DMS53 (cell line): ENCODE results near the gene CCDC85A.

Experiments used
- DNase-seq: peaks from one replicate; lab custom pipeline; 2025; lab: John Stamatoyannopoulos, UW

The CCDC85A gene

DNA sequence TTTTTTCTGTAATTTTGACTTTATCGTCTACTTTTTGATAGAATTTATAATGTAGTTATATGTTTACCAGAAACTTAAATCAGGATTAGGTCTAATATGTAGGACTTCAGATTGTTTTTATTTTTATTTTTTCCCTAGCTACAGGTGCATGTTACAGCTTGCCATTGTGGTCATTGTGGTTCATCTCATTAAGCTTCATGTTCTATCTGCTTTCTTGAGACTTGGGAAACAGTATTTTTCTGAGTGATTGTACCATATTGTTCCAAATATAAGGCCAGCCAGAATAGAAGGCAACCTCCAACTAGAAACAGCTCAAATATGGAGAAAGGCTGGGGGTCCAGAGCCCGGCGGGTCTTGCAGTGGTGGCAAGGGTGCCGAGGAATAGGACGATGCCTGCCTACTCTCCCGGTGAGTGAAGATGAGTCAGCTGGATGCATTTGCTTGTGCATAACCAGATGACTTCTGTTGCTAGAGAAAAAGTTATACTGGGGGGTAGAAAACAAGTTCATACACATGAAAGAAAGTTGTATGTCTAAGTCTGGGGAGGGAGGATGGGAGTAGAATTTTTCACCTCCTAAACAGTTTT, 188.4 kb downstream of the CCDC85A start:
- no peak for DNase-seq

DNA sequence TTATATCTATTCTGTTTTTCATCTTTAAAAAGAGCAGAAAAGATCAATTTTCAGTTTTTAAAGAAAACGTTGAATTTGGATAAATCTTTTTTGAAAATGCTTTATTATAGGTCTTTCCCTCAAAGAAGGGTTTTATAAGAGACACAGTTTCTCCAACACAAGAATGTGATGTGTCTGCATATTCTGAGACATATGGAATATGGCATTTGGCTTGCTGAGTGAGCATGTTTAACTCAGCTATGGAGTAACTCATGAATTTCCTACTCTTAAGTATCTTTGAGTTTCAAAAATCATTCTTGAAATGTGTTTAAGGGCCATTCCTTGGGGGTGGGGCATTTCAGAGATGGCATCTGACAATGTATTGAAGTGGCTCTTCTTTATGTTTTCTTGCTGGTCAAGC, 191.5 kb downstream of the CCDC85A start:
- DNase-seq = no peak

DNA sequence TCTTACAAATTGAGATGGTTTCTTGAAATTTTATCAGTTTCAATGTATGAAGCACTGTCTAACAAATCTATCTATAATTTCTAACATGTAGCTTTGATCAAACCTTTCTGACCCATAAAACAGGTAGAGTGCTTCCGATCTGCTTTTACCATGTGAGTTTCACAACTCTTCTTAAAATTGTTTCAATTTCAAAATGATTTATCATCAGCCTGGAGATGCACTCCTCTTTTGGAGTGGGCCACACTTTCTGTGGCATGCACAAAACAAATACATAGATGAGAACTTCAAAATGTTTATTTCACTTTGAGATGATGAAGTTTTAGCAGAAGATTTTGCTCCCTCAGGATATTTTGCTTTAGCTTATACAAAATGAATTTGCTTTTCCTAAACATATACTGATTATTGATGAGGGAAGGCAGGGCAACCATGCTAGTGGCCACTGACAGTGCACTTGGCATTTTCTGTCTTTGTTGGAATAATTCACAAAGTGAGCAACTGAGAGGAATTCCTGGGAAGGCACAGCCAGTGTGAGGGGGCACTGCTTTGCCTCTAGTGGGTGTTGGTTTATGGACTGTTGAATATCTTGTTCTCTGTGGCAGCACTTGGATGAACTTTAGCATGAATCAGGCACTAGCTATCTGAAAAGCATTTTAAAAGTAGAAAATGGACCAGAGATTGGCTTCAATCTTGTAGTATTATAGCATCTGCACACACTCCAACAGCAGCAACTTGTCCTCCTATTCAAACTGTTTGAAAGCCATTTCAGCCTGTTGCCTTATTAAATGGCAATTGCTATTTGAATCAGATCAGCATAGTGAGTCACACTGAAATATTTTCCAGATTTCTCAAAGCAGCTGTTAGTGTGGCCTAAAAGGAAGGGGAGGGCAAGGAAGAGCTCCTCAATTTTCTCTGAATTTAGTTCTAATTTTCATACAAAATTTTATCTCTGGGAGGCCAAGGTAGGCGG, 193.2 kb downstream of the CCDC85A start:
- no peak for DNase-seq

DNA sequence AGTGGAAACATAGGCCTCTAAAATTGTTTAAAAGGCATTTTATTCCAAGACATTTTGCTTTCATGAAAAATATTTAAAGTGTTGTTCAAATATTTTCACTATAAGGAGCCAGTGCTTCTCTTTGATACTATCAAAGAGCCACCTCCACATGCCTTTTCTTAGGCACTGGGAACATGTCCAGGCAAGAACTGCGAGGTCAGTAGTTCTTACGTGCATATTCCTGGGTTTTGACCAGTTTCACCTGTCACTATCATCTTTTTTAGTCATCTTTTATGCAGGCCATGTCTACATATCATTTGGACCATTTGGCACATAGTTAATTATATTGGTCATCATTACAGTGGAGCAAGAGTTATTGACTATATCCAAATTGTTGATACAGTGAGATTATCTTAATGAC, 195.3 kb downstream of the CCDC85A start:
- DNase-seq = no peak

DNA sequence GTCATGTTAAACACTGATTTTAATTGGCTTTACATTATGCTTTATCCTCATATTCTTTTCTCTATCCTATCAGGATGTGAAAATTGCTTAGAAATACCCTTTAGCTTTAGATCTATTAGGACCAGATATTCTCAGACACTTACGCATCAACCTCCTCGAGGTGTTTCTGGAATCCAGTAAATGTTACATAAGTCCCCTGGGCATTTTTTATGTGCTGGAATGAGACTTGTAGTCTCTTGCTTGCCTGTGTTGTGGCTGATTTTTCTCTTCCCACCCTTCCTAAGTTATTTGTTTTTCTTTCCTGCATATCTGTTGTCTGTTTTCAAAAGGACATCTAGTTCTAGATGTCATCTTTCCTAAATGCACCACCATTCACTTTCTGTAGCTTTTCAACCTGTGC, 197.1 kb downstream of the CCDC85A start:
- DNase-seq = no peak

DNA sequence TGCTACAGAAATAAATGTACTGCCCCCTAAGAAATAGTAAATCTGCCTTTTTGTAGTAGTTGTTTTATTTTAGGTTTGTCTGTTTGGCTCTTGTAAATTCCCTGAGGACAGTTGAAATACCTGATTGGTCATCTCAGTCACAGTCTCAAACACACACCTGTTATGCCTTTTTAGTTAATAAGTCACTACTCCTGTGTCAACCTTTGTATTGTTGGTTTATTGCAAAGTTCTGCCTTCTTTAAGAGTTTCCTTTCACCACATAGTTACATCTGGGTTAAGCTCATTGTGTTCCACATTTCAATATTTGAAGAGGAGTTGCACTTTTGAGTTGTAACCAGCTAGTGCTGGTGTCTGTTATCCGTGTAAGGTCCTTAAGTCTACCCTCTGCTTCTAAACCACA, 198.7 kb downstream of the CCDC85A start:
- peak; percentile 44 for DNase-seq

DNA sequence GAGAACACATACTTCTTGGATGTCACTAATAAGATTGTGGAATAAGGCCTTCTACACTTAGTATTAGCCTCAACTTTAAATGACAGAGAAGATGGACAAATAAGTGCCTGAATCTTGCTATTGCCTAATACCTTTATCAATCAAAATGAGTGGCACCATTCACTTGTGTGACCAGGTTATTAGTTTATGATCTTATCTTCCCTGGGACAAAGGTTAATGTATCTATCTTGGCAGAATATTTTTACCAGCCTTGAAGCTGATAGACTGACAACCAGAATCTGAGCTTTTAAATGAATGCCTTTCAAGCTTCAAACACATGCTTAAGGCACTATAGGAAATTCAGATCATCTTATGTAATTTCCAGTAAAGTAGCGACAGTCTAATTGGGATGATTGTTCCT, 202.9 kb downstream of the CCDC85A start:
- no peak for DNase-seq

DNA sequence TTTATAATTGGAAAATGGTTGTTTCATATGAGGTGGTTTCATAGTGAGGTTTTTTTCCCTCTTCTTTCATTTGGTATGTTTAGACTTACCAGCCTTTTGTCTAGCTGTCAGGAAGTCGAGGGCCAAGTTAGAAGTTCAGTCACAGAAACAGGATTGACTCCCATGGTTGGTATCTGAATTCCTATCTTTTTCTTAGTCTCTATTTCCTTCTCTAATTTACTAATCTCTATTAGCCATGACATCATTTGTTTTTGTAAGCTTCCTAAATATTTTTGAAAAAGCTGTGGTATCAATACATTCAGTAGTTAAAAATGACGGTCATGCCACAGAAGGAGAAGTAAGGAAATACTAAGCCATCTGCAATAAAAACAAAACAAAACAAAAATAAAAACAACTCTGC, 206.9 kb downstream of the CCDC85A start:
- DNase-seq = no peak

DNA sequence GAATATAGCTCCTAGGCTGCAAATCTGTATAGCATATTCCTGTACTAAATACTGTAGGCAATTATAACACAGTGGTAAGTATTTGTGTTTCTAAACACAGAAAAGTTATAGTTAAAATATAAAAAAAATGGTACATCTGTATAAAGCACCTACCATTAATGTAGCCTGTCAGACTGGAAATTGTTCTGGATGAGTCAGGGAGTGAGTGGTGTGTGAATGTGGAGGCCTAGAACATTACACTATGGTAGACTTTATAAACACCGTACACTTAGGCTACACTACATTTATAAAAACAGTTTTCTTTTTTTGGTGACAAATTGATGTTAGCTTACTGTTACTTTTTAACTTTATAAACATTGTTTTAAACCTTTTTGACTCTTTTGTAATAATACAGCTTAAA, 226.3 kb downstream of the CCDC85A start:
- no peak for DNase-seq

DNA sequence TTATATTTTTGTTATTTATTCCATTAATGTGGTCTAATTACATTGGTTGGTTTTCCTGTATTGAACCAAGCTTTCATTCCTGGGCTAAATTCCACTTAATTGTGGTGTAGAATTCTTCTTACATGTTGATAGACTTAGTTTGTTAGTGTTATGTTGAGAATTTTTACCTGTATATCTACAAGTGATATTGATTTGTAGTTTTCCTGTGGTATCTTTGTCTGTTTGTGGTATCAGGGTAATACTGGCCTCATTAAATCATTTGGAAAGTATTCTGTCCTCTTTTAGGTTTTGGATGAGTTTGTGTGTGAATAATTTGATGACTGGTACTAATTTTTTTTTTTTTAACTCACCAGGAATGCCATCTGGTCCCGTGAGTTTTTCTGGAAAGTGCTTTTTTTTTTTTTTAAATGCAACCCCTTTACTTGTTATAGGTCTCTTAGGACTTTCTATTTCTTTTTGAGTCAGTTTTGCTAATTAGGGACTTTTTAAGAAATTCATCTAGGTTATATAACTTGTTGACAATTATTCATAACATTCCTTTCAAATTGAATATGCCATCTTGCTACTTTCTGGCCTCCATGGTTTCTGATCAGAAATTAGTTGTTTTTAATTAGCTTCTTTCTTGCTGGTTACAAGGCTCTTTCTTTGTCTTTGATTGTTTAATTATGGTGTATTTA, 232.8 kb downstream of the CCDC85A start:
- no peak for DNase-seq
